Measurements from ENCODE around the gene HLA-DOB. TPM values are rescaled to one million over a fixed set of nuclear protein-coding genes. Genes with fewer than 3 reads are reported as not detected.

The HLA-DOB gene
- total and polyA plus RNA-seq, 3 experiments from 2014 or later, result 0.62 to 0.97 (median 0.77) TPM

- ChIA-PET CTCF (interaction anchor here (6.8 to 10.6 kb wide), 2 partner anchors 20 to 32 kb away, joined by 190 to 295 read pairs; partner anchors contain the start of genes PSMB9 and TAP1), POLR2A (interaction anchor here (1.2 to 10.1 kb wide), 2 partner anchors 18 to 104 kb away, joined by 3 to 350 read pairs; partner anchors contain the start of genes HLA-DMB, PSMB9 and TAP1)
- peaks cover 50% of the 10 kb centered on the region for H3K36me3 ChIP-seq (ENCODE audit: insufficient read depth, low read length)
- no peak overlapping the region for H3K4me3 ChIP-seq (ENCODE audit: low read length)
- Mint-ChIP-seq H3K9me3 (no peaks in the 10 kb centered on the region), H3K27ac (peak overlapping the region; percentile 4 to 100 (median 95)), H3K4me1 (peaks cover 76 to 88% (median 84%) of the 10 kb centered on the region in 3 donors), H3K27me3 (no peaks in the 10 kb centered on the region), H3K36me3 (peaks cover 22 to 83% (median 32%) of the 10 kb centered on the region in 3 donors), H3K4me3 (peak overlapping the region; percentile 91 to 97 (median 96))
- no peaks in the 10 kb centered on the region for H3K27me3 ChIP-seq (ENCODE audit: insufficient read depth, low read length, poor library complexity, severe bottlenecking)
- no peak overlapping the region for H3K27ac ChIP-seq (ENCODE audit: low read depth, low read length)
- DNase-seq, result no peak
- peaks cover 65% of the 10 kb centered on the region for H3K4me1 ChIP-seq (ENCODE audit: insufficient read depth, low read length)
- H3K9me3 ChIP-seq (ENCODE audit: low read length), result no peaks in the 10 kb centered on the region
Measured at GRCh38 chr6:32836873-32837272, 20.1 kb upstream of the HLA-DOB start.

- Mint-ChIP-seq H3K27me3 (no peaks in the 10 kb centered on the region), H3K27ac (peak overlapping the region in 7 of 8 donors; percentile 11 to 100 (median 81)), H3K4me1 (peaks cover 70 to 85% (median 73%) of the 10 kb centered on the region in 3 donors), H3K9me3 (no peaks in the 10 kb centered on the region), H3K4me3 (peak overlapping the region in 5 of 7 donors; percentile 9 to 96 (median 91)), H3K36me3 (peaks cover 18 to 83% (median 28%) of the 10 kb centered on the region in 3 donors)
- CTCF ChIA-PET, result interaction anchor here (1.1 to 3.2 kb wide), 2 partner anchors 33 to 149 kb away, joined by 6 to 16 read pairs; no protein-coding TSS in a partner anchor
- POLR2A ChIA-PET, result interaction anchor here (0.6 kb wide), 1 partner anchor 19 kb away, joined by 3 read pairs; the partner anchor contains the start of genes PSMB9 and TAP1
- no peak overlapping the region for H3K4me3 ChIP-seq (ENCODE audit: low read length)
- no peaks in the 10 kb centered on the region for H3K9me3 ChIP-seq (ENCODE audit: low read length)
- no peaks in the 10 kb centered on the region for H3K27me3 ChIP-seq (ENCODE audit: insufficient read depth, low read length, poor library complexity, severe bottlenecking)
- DNase-seq, result no peak
- H3K27ac ChIP-seq (ENCODE audit: low read depth, low read length), result no peak overlapping the region
- H3K36me3 ChIP-seq (ENCODE audit: insufficient read depth, low read length), result peaks cover 55% of the 10 kb centered on the region
- peaks cover 49% of the 10 kb centered on the region for H3K4me1 ChIP-seq (ENCODE audit: insufficient read depth, low read length)
Measured at GRCh38 chr6:32835167-32835893, 18.5 kb upstream of the HLA-DOB start.

GRCh38 chr6:32833664-32834063, 16.9 kb upstream of the HLA-DOB start:
- peak overlapping the region in 6 of 8 donors; percentile 26 to 96 (median 69) for H3K27ac Mint-ChIP-seq
- H3K36me3 Mint-ChIP-seq, result peaks cover 18 to 94% (median 29%) of the 10 kb centered on the region in 3 donors
- no peak overlapping the region for H3K27ac ChIP-seq (ENCODE audit: low read depth, low read length)
- ChIA-PET CTCF (interaction anchor here (3.2 kb wide), 1 partner anchor 35 kb away, joined by 16 read pairs; no protein-coding TSS in a partner anchor), POLR2A (no interaction called here)
- H3K9me3 ChIP-seq (ENCODE audit: low read length), result no peaks in the 10 kb centered on the region
- peaks cover 71% of the 10 kb centered on the region for H3K36me3 ChIP-seq (ENCODE audit: insufficient read depth, low read length)
- H3K9me3 Mint-ChIP-seq, result no peaks in the 10 kb centered on the region
- DNase-seq, result no peak
- H3K4me3 Mint-ChIP-seq, result peak overlapping the region in 1 of 7 donors; percentile 13
- H3K4me3 ChIP-seq (ENCODE audit: low read length), result no peak overlapping the region
- peaks cover 34% of the 10 kb centered on the region for H3K4me1 ChIP-seq (ENCODE audit: insufficient read depth, low read length)
- no peaks in the 10 kb centered on the region for H3K27me3 ChIP-seq (ENCODE audit: insufficient read depth, low read length, poor library complexity, severe bottlenecking)
- H3K27me3 Mint-ChIP-seq, result no peaks in the 10 kb centered on the region
- peaks cover 56 to 69% (median 57%) of the 10 kb centered on the region in 3 donors for H3K4me1 Mint-ChIP-seq

- H3K4me3 ChIP-seq (ENCODE audit: low read length), result no peak overlapping the region
- H3K36me3 ChIP-seq (ENCODE audit: insufficient read depth, low read length), result peaks cover 72% of the 10 kb centered on the region
- H3K4me1 ChIP-seq (ENCODE audit: insufficient read depth, low read length), result peaks cover 29% of the 10 kb centered on the region
- Mint-ChIP-seq H3K27ac (peak overlapping the region in 4 of 8 donors; percentile 9 to 96 (median 21)), H3K9me3 (no peaks in the 10 kb centered on the region), H3K36me3 (peaks cover 18 to 99% (median 29%) of the 10 kb centered on the region in 3 donors), H3K4me1 (peaks cover 53 to 67% (median 55%) of the 10 kb centered on the region in 3 donors), H3K4me3 (no peak overlapping the region), H3K27me3 (no peaks in the 10 kb centered on the region)
- H3K27ac ChIP-seq (ENCODE audit: low read depth, low read length), result no peak overlapping the region
- no peaks in the 10 kb centered on the region for H3K9me3 ChIP-seq (ENCODE audit: low read length)
- ChIA-PET CTCF (interaction anchor here (3.2 kb wide), 1 partner anchor 36 kb away, joined by 16 read pairs; no protein-coding TSS in a partner anchor), POLR2A (no interaction called here)
- DNase-seq, result no peak
- H3K27me3 ChIP-seq (ENCODE audit: insufficient read depth, low read length, poor library complexity, severe bottlenecking), result no peaks in the 10 kb centered on the region
Measured at GRCh38 chr6:32832535-32832934, 15.7 kb upstream of the HLA-DOB start.

- no peak for DNase-seq
- H3K27ac ChIP-seq (ENCODE audit: low read depth, low read length), result no peak overlapping the region
- Mint-ChIP-seq H3K27ac (peak overlapping the region in 5 of 8 donors; percentile 48 to 87 (median 66)), H3K9me3 (no peaks in the 10 kb centered on the region), H3K4me1 (peaks cover 37 to 51% (median 40%) of the 10 kb centered on the region in 3 donors), H3K36me3 (peaks cover 11 to 89% (median 32%) of the 10 kb centered on the region in 3 donors), H3K4me3 (no peak overlapping the region), H3K27me3 (no peaks in the 10 kb centered on the region)
- CTCF ChIA-PET, result interaction anchor here (1.0 to 1.3 kb wide), 2 partner anchors 22 to 37 kb away, joined by 3 read pairs; partner anchors contain the start of gene TAP1
- H3K4me3 ChIP-seq (ENCODE audit: low read length), result no peak overlapping the region
- POLR2A ChIA-PET, result no interaction called here
- no peaks in the 10 kb centered on the region for H3K9me3 ChIP-seq (ENCODE audit: low read length)
- H3K4me1 ChIP-seq (ENCODE audit: insufficient read depth, low read length), result peaks cover 13% of the 10 kb centered on the region
- peaks cover 61% of the 10 kb centered on the region for H3K36me3 ChIP-seq (ENCODE audit: insufficient read depth, low read length)
- no peaks in the 10 kb centered on the region for H3K27me3 ChIP-seq (ENCODE audit: insufficient read depth, low read length, poor library complexity, severe bottlenecking)
Measured at GRCh38 chr6:32830936-32831335, 14.1 kb upstream of the HLA-DOB start.

- ChIA-PET CTCF (no interaction called here), POLR2A (no interaction called here)
- H3K36me3 ChIP-seq (ENCODE audit: insufficient read depth, low read length), result peaks cover 52% of the 10 kb centered on the region
- Mint-ChIP-seq H3K27me3 (no peaks in the 10 kb centered on the region), H3K27ac (peak overlapping the region in 3 of 8 donors; percentile 4 to 47 (median 4)), H3K9me3 (no peaks in the 10 kb centered on the region), H3K4me1 (peaks cover 28 to 43% (median 31%) of the 10 kb centered on the region in 3 donors), H3K36me3 (peaks cover 9 to 80% (median 29%) of the 10 kb centered on the region in 3 donors), H3K4me3 (no peak overlapping the region)
- H3K4me3 ChIP-seq (ENCODE audit: low read length), result no peak overlapping the region
- no peaks in the 10 kb centered on the region for H3K27me3 ChIP-seq (ENCODE audit: insufficient read depth, low read length, poor library complexity, severe bottlenecking)
- H3K27ac ChIP-seq (ENCODE audit: low read depth, low read length), result no peak overlapping the region
- peaks cover 5% of the 10 kb centered on the region for H3K4me1 ChIP-seq (ENCODE audit: insufficient read depth, low read length)
- DNase-seq, result no peak
- H3K9me3 ChIP-seq (ENCODE audit: low read length), result no peaks in the 10 kb centered on the region
Measured at GRCh38 chr6:32830017-32830416, 13.2 kb upstream of the HLA-DOB start.

- peaks cover 47% of the 10 kb centered on the region for H3K36me3 ChIP-seq (ENCODE audit: insufficient read depth, low read length)
- no peaks in the 10 kb centered on the region for H3K9me3 ChIP-seq (ENCODE audit: low read length)
- no peak overlapping the region for H3K27ac ChIP-seq (ENCODE audit: low read depth, low read length)
- H3K4me3 ChIP-seq (ENCODE audit: low read length), result no peak overlapping the region
- no peaks in the 10 kb centered on the region for H3K27me3 Mint-ChIP-seq
- CTCF ChIA-PET, result interaction anchor here (1.3 to 2.4 kb wide), 3 partner anchors 9 to 13 kb away, joined by 4 to 16 read pairs (median 6); partner anchors contain the start of gene TAP2
- no peak for DNase-seq
- no peak overlapping the region for H3K4me3 Mint-ChIP-seq
- peaks cover 4 to 75% (median 27%) of the 10 kb centered on the region in 3 donors for H3K36me3 Mint-ChIP-seq
- POLR2A ChIA-PET, result no interaction called here
- no peaks in the 10 kb centered on the region for H3K4me1 ChIP-seq (ENCODE audit: insufficient read depth, low read length)
- peaks cover 23 to 38% (median 27%) of the 10 kb centered on the region in 3 donors for H3K4me1 Mint-ChIP-seq
- H3K27me3 ChIP-seq (ENCODE audit: insufficient read depth, low read length, poor library complexity, severe bottlenecking), result no peaks in the 10 kb centered on the region
- no peaks in the 10 kb centered on the region for H3K9me3 Mint-ChIP-seq
- H3K27ac Mint-ChIP-seq, result peak overlapping the region in 2 of 8 donors; percentile 4 to 23
Measured at GRCh38 chr6:32829495-32829894, 12.7 kb upstream of the HLA-DOB start.

Data from CD8-positive, alpha-beta memory T cell (primary cell).